NCI-H2107 (cell line): ENCODE results near the gene INSYN1.
A peak's percentile ranks its signal among the peaks of the same experiment; 100 is the strongest.
"Not testable (repeated sequence)": the region's sequence is repeated elsewhere in the genome, so short reads cannot be mapped to it uniquely, and the experiment has no call there.

Experiments used
- DNase-seq: peaks from one replicate; lab custom pipeline; 2025; lab: John Stamatoyannopoulos, UW

INSYN1 gene

GRCh38 chr15:73749971-73750370, 3.2 kb downstream of the INSYN1 start:
- no peak for DNase-seq

- no peak for DNase-seq
Observed at GRCh38 chr15:73749533-73749932, 3.6 kb downstream of the INSYN1 start.

- DNase-seq: no peak
Observed at GRCh38 chr15:73748730-73749129, 4.4 kb downstream of the INSYN1 start.

- no peak for DNase-seq
Observed at GRCh38 chr15:73747847-73748590, 5.1 kb downstream of the INSYN1 start.

- DNase-seq: no peak
Observed at GRCh38 chr15:73746883-73747282, 6.3 kb downstream of the INSYN1 start.

GRCh38 chr15:73746261-73746660, 6.9 kb downstream of the INSYN1 start:
- no peak for DNase-seq

GRCh38 chr15:73745073-73745472, 8.1 kb downstream of the INSYN1 start:
- no peak for DNase-seq

GRCh38 chr15:73744293-73744692, 8.9 kb downstream of the INSYN1 start:
- DNase-seq: no peak

GRCh38 chr15:73741321-73741836, 11.8 kb downstream of the INSYN1 start:
- no peak for DNase-seq

- DNase-seq: no peak
Observed at GRCh38 chr15:73740152-73741048, 12.8 kb downstream of the INSYN1 start.

- DNase-seq: no peak
Observed at GRCh38 chr15:73737535-73737934, 15.6 kb downstream of the INSYN1 start.

- no peak for DNase-seq
Observed at GRCh38 chr15:73732930-73733329, 20.2 kb downstream of the INSYN1 start.

GRCh38 chr15:73732051-73732450, 21.1 kb downstream of the INSYN1 start:
- DNase-seq: not testable (repeated sequence)

- DNase-seq: no peak
Observed at GRCh38 chr15:73727330-73727976, 25.7 kb downstream of the INSYN1 start.

- no peak for DNase-seq
Observed at GRCh38 chr15:73724212-73724611, 28.9 kb downstream of the INSYN1 start.

GRCh38 chr15:73723191-73723590, 30.0 kb downstream of the INSYN1 start:
- no peak for DNase-seq

GRCh38 chr15:73722425-73722824, 30.7 kb downstream of the INSYN1 start:
- no peak for DNase-seq

- no peak for DNase-seq
Observed at GRCh38 chr15:73718694-73719093, 34.5 kb downstream of the INSYN1 start.

GRCh38 chr15:73717802-73718201, 35.3 kb downstream of the INSYN1 start:
- DNase-seq: no peak

GRCh38 chr15:73717206-73717605, 35.9 kb downstream of the INSYN1 start:
- DNase-seq: no peak

GRCh38 chr15:73716417-73716816, 36.7 kb downstream of the INSYN1 start:
- peak; percentile 17 for DNase-seq

- DNase-seq: no peak
Observed at GRCh38 chr15:73715417-73715816, 37.7 kb downstream of the INSYN1 start.
